Renal pelvis (tissue), 12 donors: ENCODE results near the gene FCF1. TPM values are rescaled to one million over a fixed set of nuclear protein-coding genes. Genes with fewer than 3 reads are reported as not detected.
A peak's percentile ranks its signal among the peaks of the same experiment; 100 is the strongest.

ENCODE experiments used
- DNase-seq: peaks from one replicate; pipeline ENCODE4 v3.0.0-alpha.2; 2013
- long read RNA-seq, 16 experiments: transcript quantifications; one replicate each; lab custom pipeline, GENCODE V29; 2026
- polyA plus RNA-seq, 3 donors: library from polyadenylated mRNA; unstranded; fragments of 120-200 nt; gene quantifications; one replicate each; pipeline ENCODE4 v1.2.1, GENCODE V29; 2013; ENCODE audit not compliant: insufficient read length in 3 of 3

Gene FCF1, protein sequence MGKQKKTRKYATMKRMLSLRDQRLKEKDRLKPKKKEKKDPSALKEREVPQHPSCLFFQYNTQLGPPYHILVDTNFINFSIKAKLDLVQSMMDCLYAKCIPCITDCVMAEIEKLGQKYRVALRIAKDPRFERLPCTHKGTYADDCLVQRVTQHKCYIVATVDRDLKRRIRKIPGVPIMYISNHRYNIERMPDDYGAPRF
- polyA plus RNA-seq, result 10 to 100 TPM; 53.5 to 59.5 (median 56.0) TPM
- long read RNA-seq, donor 1, full-length matches to known transcripts, result 7 of 7 reads
- long read RNA-seq, donor 1, partial matches to known transcripts, result 0 of 7 reads
- long read RNA-seq, donor 1, other reads (novel, unspliced or antisense), result 0 of 7 reads
- long read RNA-seq, donor 2, full-length matches to known transcripts, result 7 of 7 reads
- long read RNA-seq, donor 2, partial matches to known transcripts, result 0 of 7 reads
- long read RNA-seq, donor 2, other reads (novel, unspliced or antisense), result 0 of 7 reads
- long read RNA-seq, donor 3, full-length matches to known transcripts, result 5 of 5 reads
- long read RNA-seq, donor 3, partial matches to known transcripts, result 0 of 5 reads
- long read RNA-seq, donor 3, other reads (novel, unspliced or antisense), result 0 of 5 reads
- long read RNA-seq, donor 4, full-length matches to known transcripts, result 6 of 15 reads
- long read RNA-seq, donor 4, partial matches to known transcripts, result 9 of 15 reads
- long read RNA-seq, donor 4, other reads (novel, unspliced or antisense), result 0 of 15 reads
- long read RNA-seq, donor 5, full-length matches to known transcripts, result 3 of 3 reads
- long read RNA-seq, donor 5, partial matches to known transcripts, result 0 of 3 reads
- long read RNA-seq, donor 5, other reads (novel, unspliced or antisense), result 0 of 3 reads
- long read RNA-seq, donor 6, full-length matches to known transcripts, result 3 of 3 reads
- long read RNA-seq, donor 6, partial matches to known transcripts, result 0 of 3 reads
- long read RNA-seq, donor 6, other reads (novel, unspliced or antisense), result 0 of 3 reads
- long read RNA-seq, donor 7, full-length matches to known transcripts, result 5 of 13 reads
- long read RNA-seq, donor 7, partial matches to known transcripts, result 8 of 13 reads
- long read RNA-seq, donor 7, other reads (novel, unspliced or antisense), result 0 of 13 reads
- long read RNA-seq, donor 8, full-length matches to known transcripts, result 2 of 2 reads
- long read RNA-seq, donor 8, partial matches to known transcripts, result 0 of 2 reads
- long read RNA-seq, donor 8, other reads (novel, unspliced or antisense), result 0 of 2 reads
- long read RNA-seq, donor 9, full-length matches to known transcripts, result 7 of 7 reads
- long read RNA-seq, donor 9, partial matches to known transcripts, result 0 of 7 reads
- long read RNA-seq, donor 9, other reads (novel, unspliced or antisense), result 0 of 7 reads
- long read RNA-seq, donor 10, full-length matches to known transcripts, result 6 of 6 reads
- long read RNA-seq, donor 10, partial matches to known transcripts, result 0 of 6 reads
- long read RNA-seq, donor 10, other reads (novel, unspliced or antisense), result 0 of 6 reads
- long read RNA-seq, donor 11, result 0 reads
- long read RNA-seq, donor 12, full-length matches to known transcripts, result 10 of 10 reads
- long read RNA-seq, donor 12, partial matches to known transcripts, result 0 of 10 reads
- long read RNA-seq, donor 12, other reads (novel, unspliced or antisense), result 0 of 10 reads
- long read RNA-seq, donor 13, result 0 reads
- long read RNA-seq, donor 14, result 0 reads
- long read RNA-seq, donor 15, result 0 reads
- long read RNA-seq, donor 16, full-length matches to known transcripts, result 6 of 6 reads
- long read RNA-seq, donor 16, partial matches to known transcripts, result 0 of 6 reads
- long read RNA-seq, donor 16, other reads (novel, unspliced or antisense), result 0 of 6 reads

DNA sequence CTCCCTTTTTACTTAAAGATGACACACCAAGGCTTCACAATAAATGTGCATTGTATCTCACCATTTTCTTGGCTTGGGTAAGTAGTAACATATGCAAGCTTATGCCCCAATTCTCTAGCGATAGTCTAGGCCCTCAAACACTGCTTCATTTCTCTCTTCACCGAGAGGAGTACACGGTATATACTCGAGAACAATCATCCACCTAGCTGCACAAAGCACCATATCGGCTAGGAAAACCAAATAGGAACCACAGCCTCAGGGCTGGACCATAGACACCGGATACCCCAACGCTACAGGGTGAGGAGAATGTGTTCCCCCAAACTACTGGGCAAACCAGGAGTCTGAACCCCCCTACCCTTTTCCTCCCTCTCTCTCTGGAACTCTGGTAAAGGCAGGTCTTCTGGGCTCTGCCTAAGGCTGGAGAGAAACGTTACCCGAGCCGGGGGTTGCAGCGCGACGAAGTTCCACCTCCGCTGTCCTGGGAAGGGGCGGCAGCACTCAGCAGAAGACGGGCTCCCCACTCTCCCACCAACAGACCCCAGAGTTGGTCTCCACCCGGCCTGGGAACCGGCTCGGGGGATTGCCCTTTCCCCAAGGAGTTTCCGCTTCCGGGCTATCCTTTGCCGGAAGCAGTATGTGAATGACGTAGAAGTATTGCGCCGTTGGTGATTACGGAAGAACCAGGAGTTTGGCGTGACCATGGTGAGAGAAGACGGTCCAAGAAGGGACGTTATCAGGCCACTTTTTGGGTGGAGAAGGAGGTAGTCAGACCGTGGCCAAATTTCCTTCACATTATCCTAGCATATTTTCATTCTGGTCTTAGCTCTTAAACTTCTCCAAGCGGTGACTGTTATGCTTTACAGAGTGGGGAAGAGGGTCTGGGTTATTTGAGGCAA lies at the start of gene FCF1, which contains the start of gene AREL1:
FCF1 (plus strand) TSS at position 646 of the 896 bp plus-strand sequence; CDS start at position 700, 54 bp downstream.
AREL1 (minus strand) TSS at position 582 of the 896 bp plus-strand sequence. CDS start 27,465 bp downstream, outside the sequence.
- peak; percentile 94 for DNase-seq

DNA sequence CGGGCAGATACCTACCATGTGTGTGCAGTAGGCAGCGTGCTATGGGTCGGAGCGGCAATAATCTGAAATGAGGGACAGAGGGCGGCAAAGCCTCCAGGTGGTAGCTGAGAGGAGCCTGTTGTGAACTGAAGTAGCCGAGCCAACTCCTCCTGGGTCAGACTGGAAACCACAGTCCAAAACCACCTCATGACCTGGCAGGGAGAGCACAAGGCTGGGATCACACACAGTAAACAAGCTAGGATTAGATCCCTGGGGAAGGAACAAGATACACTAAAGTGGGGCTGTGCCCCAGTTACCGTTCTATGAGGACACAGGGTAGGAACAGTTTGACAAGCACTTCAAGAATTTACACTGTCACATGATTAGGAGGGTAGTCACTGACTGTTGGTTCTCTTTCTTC lies 49.1 kb upstream of the FCF1 start:
- DNase-seq, result no peak

DNA sequence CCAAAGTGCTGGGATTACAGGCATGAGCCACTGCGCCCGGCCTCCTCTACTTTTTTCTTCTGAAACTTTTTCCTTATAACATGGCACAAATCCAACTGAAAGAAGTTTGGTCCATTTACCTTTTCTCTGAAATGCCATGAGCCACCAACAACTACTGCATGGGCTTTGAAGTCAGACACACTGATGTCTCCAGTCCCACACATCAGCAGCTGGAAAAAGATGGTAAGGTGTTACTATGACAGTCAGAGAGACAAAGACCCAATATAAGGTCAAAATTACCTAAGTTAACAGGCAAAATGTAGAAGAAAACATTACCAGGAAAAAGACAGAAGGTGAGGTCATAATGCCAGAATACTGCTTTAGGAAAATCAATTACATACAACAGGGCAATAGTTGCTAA lies 48.2 kb upstream of the FCF1 start:
- no peak for DNase-seq

DNA sequence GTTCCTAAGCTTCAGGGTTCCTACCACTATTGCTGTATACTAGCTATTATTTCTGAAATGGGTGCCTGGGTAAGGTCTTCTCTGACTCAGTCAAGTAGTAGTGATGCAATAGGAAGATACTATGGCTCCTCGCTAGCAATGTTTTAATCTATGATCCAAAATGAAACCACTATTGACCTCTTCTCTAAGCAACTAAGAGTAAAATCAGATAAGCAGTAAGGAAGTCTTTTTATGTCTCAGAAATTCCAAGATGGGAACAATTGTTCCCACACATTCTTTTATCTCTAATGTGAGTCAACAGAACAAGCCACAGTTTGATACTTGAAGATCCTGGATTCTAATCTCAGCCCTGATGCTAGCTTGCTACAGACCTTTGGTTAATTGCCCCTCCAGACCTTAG lies 45.2 kb upstream of the FCF1 start:
- no peak for DNase-seq

DNA sequence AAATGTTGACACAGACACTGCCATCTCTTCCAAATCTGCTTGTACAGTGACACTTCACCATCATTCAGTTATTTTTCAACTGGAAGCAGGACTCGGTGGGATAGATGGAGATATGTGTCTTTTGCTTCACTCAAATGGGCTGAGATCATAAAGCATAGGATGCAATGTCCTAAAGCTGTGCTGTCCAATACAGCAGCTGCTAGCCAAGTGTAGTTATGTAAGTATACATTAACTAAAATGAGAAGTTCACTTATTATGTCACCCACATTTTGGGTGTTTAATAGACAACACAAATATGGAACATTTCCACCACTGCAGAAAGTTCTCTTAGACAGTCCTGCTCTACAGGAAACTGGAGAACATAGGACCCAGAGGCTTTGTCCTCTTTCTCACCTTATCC lies 43.7 kb upstream of the FCF1 start:
- DNase-seq, result no peak

DNA sequence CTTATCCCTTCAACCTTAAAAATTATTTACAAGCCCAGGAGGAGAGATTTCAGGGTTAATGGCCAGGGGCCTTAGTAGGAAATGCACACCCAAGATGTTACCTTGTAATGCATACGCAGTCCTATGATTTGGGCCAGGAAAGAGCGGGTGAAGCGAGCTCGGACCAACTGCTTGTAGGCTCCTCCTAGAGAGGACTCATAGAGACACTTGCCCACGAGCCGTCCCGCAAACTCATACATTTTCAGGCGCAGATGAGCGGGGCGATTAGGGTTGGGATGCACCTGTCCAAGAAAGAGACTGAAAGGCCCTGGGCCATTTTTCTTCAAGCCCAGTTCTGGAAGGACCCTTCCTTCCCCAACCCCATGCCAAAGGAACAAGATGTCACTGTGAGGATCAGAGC lies 43.1 kb upstream of the FCF1 start:
- DNase-seq, result no peak

DNA sequence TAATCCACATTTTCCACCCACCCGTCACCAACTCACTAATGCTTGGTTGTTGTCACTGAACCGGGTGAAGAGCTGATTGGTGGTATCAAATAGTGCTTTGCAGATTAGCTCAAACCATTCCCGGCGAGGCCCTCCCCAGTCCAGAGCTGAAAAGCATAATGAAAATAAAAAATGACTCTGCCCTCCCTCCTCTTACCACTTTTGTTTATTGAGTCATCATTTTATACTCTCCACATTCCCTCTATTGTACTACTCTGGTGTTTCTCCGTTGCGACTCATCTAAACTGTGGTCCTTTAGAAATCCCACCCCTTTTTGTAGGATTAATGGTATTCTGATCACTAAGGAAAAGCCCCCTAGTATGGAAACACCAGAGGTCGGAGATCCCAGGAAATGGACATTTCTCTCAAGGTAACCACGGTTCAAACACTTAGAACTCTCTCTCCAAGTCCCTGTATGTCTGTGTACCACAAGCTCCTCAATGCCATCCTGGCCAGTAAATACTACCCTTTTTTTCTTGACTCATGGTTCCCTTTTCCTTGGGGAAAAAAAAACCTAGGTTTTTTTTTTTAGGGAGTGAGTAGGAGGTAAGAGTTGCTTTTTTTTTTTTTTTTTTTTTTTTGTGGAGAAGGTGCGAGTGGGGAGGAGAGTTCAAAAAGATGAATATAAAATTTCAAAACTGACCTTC lies 42.1 kb upstream of the FCF1 start:
- DNase-seq, result no peak

DNA sequence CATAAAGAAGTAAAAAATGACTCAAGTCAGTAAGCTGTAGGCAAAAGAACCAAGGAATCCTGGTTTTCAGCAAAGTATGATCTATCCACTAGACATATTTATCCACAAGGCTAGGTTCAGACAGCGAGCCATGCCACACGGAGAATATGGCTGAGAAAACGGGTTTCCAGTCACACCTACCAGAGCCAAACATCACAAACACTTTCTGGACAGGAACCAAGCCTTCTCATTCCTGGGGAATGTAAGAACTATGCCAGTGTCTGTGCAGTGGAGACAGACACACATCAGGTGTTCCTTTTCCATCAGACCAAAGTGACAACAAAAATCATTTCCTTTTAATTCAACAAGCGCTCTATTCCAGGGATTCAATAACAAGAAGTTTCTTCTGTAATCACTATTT lies 41.2 kb upstream of the FCF1 start:
- DNase-seq, result no peak

DNA sequence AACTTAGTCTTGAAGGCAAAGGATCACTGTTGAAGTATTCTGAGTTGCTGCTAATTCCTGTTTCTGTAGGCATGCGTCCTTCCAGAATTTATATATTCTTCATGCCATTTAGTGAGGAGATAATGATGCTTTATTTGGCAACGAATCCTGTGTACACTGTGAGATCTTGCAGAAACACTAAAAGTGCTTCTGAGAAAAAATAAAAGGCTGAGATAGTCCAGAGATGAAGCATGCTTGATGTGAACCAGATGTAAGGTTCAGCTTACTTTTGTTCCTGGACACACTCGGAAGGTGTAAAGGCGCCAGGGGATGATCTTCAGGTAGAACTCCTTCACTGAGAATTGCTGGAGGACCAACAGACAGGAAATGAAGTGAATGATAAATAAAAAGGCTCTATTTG lies 39.2 kb upstream of the FCF1 start:
- no peak for DNase-seq

DNA sequence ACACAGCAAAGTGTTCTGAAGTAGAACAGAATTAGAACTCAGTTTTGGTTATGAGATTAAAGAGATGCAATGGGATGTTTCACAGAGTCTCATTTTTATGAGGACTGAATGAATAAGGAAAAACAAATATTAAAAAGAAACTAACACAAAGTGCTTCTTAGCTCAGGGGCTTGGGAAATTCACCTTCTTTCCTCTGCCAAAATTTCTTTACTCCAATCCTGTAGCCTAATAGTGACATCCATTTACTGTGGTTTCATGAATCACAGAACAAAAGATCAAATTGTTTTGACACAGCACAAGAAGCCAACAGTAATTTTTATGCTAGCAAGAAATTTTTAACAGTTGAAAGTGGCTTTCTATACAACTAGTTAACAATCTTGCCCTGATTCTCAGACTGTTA lies 37.7 kb upstream of the FCF1 start:
- no peak for DNase-seq

DNA sequence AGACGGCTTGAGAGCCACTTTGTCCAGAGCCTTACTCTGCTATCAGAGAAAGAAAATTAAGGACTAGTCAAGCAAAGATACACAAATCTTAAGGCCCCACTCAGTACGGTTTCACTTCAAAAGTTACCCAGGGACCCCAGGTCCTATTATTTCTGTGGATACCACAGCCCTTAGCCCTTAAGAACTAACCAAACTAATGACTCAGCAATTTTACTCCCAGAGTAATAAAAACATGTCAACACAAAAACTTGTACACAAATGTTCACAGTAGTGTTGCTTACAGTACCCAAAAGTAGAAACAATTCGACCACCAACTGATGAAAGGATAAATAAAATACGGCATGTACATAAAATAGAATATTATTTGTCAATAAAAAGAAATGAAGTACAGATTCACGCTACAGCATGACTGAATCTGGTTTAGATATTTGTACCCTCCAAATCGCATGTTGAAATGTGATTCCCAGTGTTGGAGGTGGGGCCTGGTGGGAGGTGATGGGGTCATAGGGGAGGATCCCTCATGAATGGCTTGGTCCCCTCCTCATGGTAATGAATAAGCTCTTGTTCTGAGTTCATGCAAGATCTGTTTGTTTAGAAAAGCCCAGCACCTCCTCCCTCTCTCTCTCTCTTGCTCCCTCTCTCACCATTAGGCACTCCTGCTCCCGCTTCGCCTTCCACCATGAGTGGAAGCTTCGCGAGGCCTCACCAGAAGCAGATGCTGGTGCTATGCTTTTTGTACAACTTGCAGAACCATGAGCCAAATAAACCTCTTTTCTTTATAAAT lies 30.6 kb upstream of the FCF1 start:
- DNase-seq, result no peak

DNA sequence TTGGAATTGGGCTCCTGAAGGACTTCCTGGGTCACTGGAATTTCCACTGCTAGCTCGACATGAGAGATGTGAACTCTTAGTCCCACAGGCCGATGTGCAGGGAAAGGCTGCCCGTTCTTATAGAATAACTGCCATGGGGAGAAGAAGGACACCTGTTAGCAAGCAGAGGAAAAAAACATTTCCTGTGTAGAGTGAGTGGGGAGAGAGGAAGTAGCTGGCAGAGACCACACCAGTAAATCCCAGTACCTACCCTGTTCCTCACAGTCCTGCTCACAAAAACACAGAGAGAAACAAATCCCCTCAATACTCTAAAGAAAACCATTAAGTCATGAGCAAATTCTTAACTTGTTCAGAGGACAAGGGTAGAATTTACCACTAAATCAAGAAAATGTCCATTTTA lies 29.5 kb upstream of the FCF1 start:
- no peak for DNase-seq

DNA sequence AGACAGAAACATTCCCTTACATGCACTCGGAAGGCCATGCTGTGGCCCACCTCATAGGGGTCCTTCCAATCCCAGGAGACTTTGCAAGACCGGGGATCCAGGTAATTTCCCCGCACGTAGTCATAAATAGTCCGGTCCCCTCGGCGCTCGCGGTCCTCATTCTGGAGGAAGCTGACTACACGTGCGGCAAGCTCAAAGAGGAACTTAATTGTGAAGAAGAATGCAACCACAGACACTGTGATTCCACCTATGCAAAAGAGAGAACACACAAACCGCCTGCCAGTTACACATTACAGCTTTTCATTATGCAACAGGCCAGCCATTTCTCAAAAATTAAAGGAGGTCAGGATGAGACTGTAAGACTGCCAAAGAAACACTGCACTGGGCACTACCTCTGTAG lies 28.5 kb upstream of the FCF1 start:
- no peak for DNase-seq

DNA sequence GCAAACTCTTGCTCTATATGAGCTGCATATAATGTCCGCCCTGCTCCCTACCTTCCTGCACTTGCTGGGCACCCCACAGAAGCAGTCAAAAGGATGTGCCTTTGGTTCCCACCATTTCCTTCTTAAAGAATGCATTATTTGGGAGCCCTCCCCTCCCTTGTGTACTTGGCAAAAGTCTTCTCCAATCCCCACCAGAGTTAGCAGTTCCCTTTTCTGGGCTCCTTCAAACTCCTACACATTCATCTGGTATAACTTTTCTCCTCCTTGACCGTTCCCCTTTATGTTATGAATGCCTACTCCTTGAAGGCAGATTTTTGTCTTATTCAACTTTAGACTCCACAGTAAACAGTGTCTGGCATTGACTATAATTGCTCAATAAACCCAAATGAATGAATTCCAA lies 27.9 kb upstream of the FCF1 start:
- DNase-seq, result no peak

DNA sequence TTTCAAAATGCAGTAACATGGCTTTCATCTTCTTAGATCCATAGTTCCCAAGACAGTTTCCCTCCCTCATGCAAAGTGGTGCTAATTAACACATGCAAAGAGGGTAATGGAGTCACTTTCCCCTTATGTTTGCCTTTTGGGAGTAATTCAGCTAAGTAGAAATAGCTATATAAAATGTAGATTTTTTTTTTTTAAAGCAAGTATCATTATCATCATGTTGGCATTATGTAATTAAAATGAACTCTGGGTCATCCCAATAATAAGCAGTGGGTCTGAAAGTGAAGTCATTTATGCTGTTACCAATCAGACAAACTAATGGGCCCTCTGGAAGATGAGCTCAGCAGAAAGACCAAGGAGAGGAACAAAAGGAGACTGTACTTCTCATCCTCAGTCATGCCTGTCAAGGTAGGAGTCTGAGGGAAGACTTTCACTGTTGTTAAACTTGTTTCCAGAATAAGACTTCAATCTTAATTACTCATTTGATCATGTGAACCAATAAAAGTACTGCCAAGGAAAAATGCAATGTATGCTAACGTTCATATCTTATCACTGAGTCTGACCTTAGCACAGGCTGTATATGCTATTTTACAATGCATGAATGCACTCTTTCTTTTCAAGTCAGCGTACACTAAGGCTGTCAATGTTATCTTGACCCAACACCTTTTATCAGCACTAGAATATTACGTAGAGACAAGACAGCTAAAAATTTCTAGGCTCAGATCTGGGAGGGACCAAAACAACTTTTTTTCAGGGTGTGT lies 26.8 kb upstream of the FCF1 start:
- no peak for DNase-seq

DNA sequence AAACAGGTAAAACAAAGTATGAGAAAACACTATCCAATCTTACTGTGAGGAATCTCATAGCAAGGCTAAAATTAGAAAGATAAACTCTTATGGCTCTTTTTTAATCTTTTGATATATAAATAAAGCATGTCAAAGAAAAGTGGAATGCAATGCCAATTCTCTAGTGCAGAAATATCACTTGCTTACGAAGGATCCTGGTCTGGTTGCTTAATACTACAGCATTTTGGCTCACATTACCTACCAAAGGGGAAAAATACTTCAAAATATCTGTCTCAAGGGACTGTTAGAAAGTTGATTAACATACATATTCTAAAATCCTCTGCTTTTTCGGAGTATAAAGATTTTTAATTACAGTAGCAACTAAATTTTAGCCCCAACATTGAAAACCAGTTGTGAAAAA lies 21.5 kb upstream of the FCF1 start:
- no peak for DNase-seq

DNA sequence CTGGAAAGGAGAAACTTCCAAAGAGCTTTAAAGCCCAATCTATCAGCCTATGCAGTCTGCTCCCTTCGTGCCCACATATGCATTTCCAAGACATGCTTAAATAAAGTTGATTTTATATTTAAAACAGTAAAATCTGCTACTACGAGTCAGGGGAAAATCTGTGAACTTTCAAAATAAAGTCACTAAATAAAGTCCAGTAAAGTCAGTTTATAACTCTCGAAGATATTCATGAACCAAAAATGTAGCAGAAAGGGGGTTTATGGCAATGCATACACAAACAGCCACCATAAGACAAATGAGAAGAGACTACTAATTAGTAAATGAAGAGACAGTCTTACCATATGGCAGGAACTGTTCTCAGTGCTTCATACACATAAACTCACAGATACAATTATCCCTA lies 19.8 kb upstream of the FCF1 start:
- DNase-seq, result no peak
